H1 (cell line): Measurements from ENCODE around the gene ARGLU1.

Experiments used
- ATF2 ChIP-seq: IDR thresholded peaks from 2 replicates; pipeline ENCODE4 v1.6.1; 2012; ENCODE audit warnings: low read length, inconsistent platforms
- CTCF ChIP-seq, 3 experiments: IDR thresholded peaks; 1 replicate in 2 of 3; 2 replicates in 1 of 3; pipeline versions ENCODE4 v1.5.1 to v1.6.1; 2011; ENCODE audit warnings: low read length in 3 of 3, mild to moderate bottlenecking in 3 of 3, inconsistent platforms in 2 of 3, low read depth in 1 of 3, moderate library complexity in 1 of 3; ENCODE audit not compliant: insufficient read depth in 1 of 3; ENCODE audit errors: control extremely low read depth in 1 of 3
- E2F6 ChIP-seq: IDR thresholded peaks from 2 replicates; pipeline ENCODE4 v1.6.1; 2012; ENCODE audit warnings: inconsistent platforms
- EZH2 ChIP-seq: fragments of 200-600 bp; sonication (generic); IDR thresholded peaks from 2 replicates; pipeline ENCODE4 v1.7.1; 2012; ENCODE audit warnings: low read depth, mild to moderate bottlenecking, moderate library complexity, low read length, inconsistent platforms; ENCODE audit not compliant: severe bottlenecking
- POLR2A ChIP-seq, 2 experiments: IDR thresholded peaks; 1 replicate in 1 of 2; 2 replicates in 1 of 2; pipeline ENCODE4 v1.6.1; 2011; ENCODE audit warnings: low read depth in 2 of 2, low read length in 2 of 2, mild to moderate bottlenecking in 2 of 2; ENCODE audit errors: control extremely low read depth in 1 of 2
- SIN3A ChIP-seq, 2 experiments: IDR thresholded peaks in 1 of 2; conservative IDR thresholded peaks in 1 of 2; 2 replicates each; pipeline ENCODE4 v1.6.1; 2011 to 2012; ENCODE audit warnings: low read length in 2 of 2, improper control_type of control experiment in 1 of 2, low read depth in 1 of 2, mild to moderate bottlenecking in 1 of 2
- TBP ChIP-seq: IDR thresholded peaks from 2 replicates; pipeline ENCODE4 v1.6.1; 2011; ENCODE audit warnings: low read depth, low read length, improper control_type of control experiment
- YY1 ChIP-seq: IDR thresholded peaks from 2 replicates; pipeline ENCODE4 v1.6.1; 2011; ENCODE audit warnings: low read depth, mild to moderate bottlenecking, low read length

GRCh38 chr13:106523576-106523975, 44.4 kb downstream of the ARGLU1 start:
- TF ChIP-seq EZH2 (no peak), YY1 (no peak), POLR2A (IDR thresholded peaks at IDR 0.05; ENCODE audit: control extremely low read depth in 1 of 2, low read depth in 2 of 2, low read length in 2 of 2) (no peak), ATF2 (no peak), SIN3A (conservative IDR thresholded peaks at IDR 0.05 in 1 of 2, IDR thresholded peaks at IDR 0.05 in 1 of 2; ENCODE audit: low read depth in 1 of 2, low read length in 2 of 2) (no peak), CTCF (IDR thresholded peaks at IDR 0.05; ENCODE audit: control extremely low read depth in 1 of 3, insufficient read depth in 1 of 3, low read depth in 1 of 3, low read length in 3 of 3) (no peak), TBP (no peak), E2F6 (no peak)
